HEK293 (cell line): Measurements from ENCODE around the gene FRMD6.

Experiments used
- CTCF ChIP-seq: fragments of 450-650 bp; formaldehyde crosslinking; IDR thresholded peaks from 2 replicates; pipeline ENCODE4 v1.5.1; 2016; ENCODE audit warnings: missing biosample characterization, missing genetic modification characterization
- REST ChIP-seq: fragments of 450-650 bp; formaldehyde crosslinking; IDR thresholded peaks from 2 replicates; pipeline ENCODE4 v1.5.1; 2016; ENCODE audit warnings: missing biosample characterization, missing genetic modification characterization
- ZBTB7A ChIP-seq: fragments of 450-650 bp; formaldehyde crosslinking; IDR thresholded peaks from 2 replicates; pipeline ENCODE4 v1.5.1; 2016; ENCODE audit warnings: low read depth, missing biosample characterization, missing genetic modification characterization
- ZNF133 ChIP-seq: fragments of 450-650 bp; formaldehyde crosslinking; IDR thresholded peaks from 2 replicates; pipeline ENCODE4 v1.5.1; 2016; ENCODE audit warnings: missing biosample characterization, missing genetic modification characterization

- TF ChIP-seq CTCF (tag by site-specific recombination) (no peak), REST (no peak), ZNF133 (tag by site-specific recombination) (no peak), ZBTB7A (tag by site-specific recombination) (no peak)
These were observed 29.3 kb upstream of the FRMD6 start for GRCh38 chr14:51622376-51622775.
